Right ventricle myocardium inferior (tissue), 1 donor: Measurements from ENCODE around the gene ARL4C. TPM values are rescaled to one million over a fixed set of nuclear protein-coding genes. Genes with fewer than 3 reads are reported as not detected.

ENCODE experiments used
- ATAC-seq: fragments of 200-7000 bp; cut with Tn5 transposase; one replicate; pipeline ENCODE4 v1.9.1; 2020; ENCODE audit warnings: mild to moderate bottlenecking, moderate library complexity
- DNase-seq: peaks from one replicate; pipeline ENCODE4 v3.0.0; 2021; ENCODE audit errors: missing footprints
- intact Hi-C: fragments of 100-400 bp; cut with DNase I; formaldehyde crosslinking; loops from one replicate; pipeline ENCODE4 v1.11.0; 2022
- total RNA-seq: library from RNA; stranded (reverse); fragmentation: NEBNext Ultra II Directional; extraction: Animal tissue kit (Norgen Biotek cat#: 25700); gene quantifications from one replicate; pipeline ENCODE4 v1.2.1, GENCODE V29; 2021
- donor health status: DM: no; HTN: yes; CAD: no; lungs with severe emphysema.

The ARL4C gene
- total RNA-seq, 1 donor from 2014 or later: 2.5 TPM

- intact Hi-C loops: no loop called here
- DNase-seq (no peak), ATAC-seq (no peak)
Measured at GRCh38 chr2:234454433-234454832, 42.4 kb downstream of the ARL4C start.

- ATAC-seq: no peak
Measured at GRCh38 chr2:234453216-234453615, 43.7 kb downstream of the ARL4C start.

GRCh38 chr2:234451852-234452625 lies 44.8 kb downstream of the ARL4C start:
- ATAC-seq: no peak
- intact Hi-C loops: no loop called here
- no peak for DNase-seq

More at GRCh38 chr2:234453216-234453615, 43.7 kb downstream of the ARL4C start:
- intact Hi-C loops: no loop called here
- no peak for DNase-seq

GRCh38 chr2:234451242-234451641 lies 45.6 kb downstream of the ARL4C start:
- DNase-seq (no peak), ATAC-seq (no peak)
- intact Hi-C loops: no loop called here

- intact Hi-C loops: no loop called here
- ATAC-seq (no peak), DNase-seq (no peak)
Measured at GRCh38 chr2:234450431-234451124, 46.3 kb downstream of the ARL4C start.

GRCh38 chr2:234448506-234449184 lies 48.2 kb downstream of the ARL4C start:
- intact Hi-C loops: loop anchor here (10.0 kb wide), 1 partner anchor 46 kb away; the partner anchor contains the start of gene ARL4C
- DNase-seq (no peak), ATAC-seq (no peak)

GRCh38 chr2:234447963-234448362 lies 48.9 kb downstream of the ARL4C start:
- intact Hi-C loops: loop anchor here (10.0 kb wide), 1 partner anchor 47 kb away; the partner anchor contains the start of gene ARL4C
- ATAC-seq (no peak), DNase-seq (no peak)

GRCh38 chr2:234447189-234447588 lies 49.7 kb downstream of the ARL4C start:
- intact Hi-C loops: loop anchor here (10.0 kb wide), 1 partner anchor 48 kb away; the partner anchor contains the start of gene ARL4C
- no peak for ATAC-seq
- no peak for DNase-seq

GRCh38 chr2:234446404-234447076 lies 50.3 kb downstream of the ARL4C start:
- peak; percentile 92 for ATAC-seq
- DNase-seq: peak; percentile 85
- intact Hi-C loops: loop anchor here (10.0 kb wide), 1 partner anchor 48 kb away; the partner anchor contains the start of gene ARL4C

GRCh38 chr2:234444893-234445292 lies 52.0 kb downstream of the ARL4C start:
- ATAC-seq (no peak), DNase-seq (no peak)
- intact Hi-C loops: loop anchor here (10.0 kb wide), 1 partner anchor 50 kb away; the partner anchor contains the start of gene ARL4C

GRCh38 chr2:234444242-234444730 lies 52.6 kb downstream of the ARL4C start:
- intact Hi-C loops: loop anchor here (10.0 kb wide), 1 partner anchor 51 kb away; the partner anchor contains the start of gene ARL4C
- ATAC-seq (no peak), DNase-seq (no peak)
